A549 treated with AZD2906 at 1 μM for 4 hours (cell line): Measurements from ENCODE around the gene TNNC2. TPM values are rescaled to one million over a fixed set of nuclear protein-coding genes. Genes with fewer than 3 reads are reported as not detected.

Source experiments
- total RNA-seq: library from RNA; stranded (reverse); fragments of 200-300 nt; extraction: Qiagen RNA extraction; gene quantifications from 5 replicates; pipeline ENCODE4 v1.2.3, GENCODE V29; 2022

Gene TNNC2
- total RNA-seq, result 0.13 to 0.26 TPM (median 0.25 TPM) in 3 of 5 replicates, not detected in the others

GRCh38 chr20:45827030-45827652 lies at the start of gene TNNC2:
Gene TNNC2 (minus strand): TSS chr20:45827312. CDS start chr20:45827248, 64 bp downstream.

GRCh38 chr20:45857114-45857881 lies 30.2 kb upstream of the TNNC2 start, which contains the start of the genes ACOT8 and ZSWIM3:
Gene ACOT8 (minus strand): TSS chr20:45857392. CDS start chr20:45857315, 77 bp downstream.
Gene ZSWIM3 (plus strand): TSS chr20:45857614. CDS start chr20:45857826, 212 bp downstream.

GRCh38 chr20:45833030-45833882 lies 6.1 kb upstream of the TNNC2 start, which contains the start of gene SNX21:
Gene SNX21 (plus strand): TSS chr20:45833799. CDS start chr20:45833920, 121 bp downstream.

GRCh38 chr20:45812157-45813005 lies 14.7 kb downstream of the TNNC2 start, which contains the start of gene UBE2C:
Gene UBE2C (plus strand): TSS chr20:45812644. CDS start chr20:45812696, 52 bp downstream.

Other genes starting within 250 kb of the TNNC2 start
- not detected in 5 replicates for gene WFDC8, start 248.0 kb downstream of the TNNC2 start, total RNA-seq
- gene WFDC10A, start 197.6 kb downstream of the TNNC2 start, total RNA-seq, result not detected in 5 replicates
- gene WFDC9, start 196.0 kb downstream of the TNNC2 start, total RNA-seq, result not detected in 5 replicates
- not detected in 5 replicates for gene WFDC11, start 157.1 kb downstream of the TNNC2 start, total RNA-seq
- not detected in 5 replicates for gene WFDC13, start 125.3 kb downstream of the TNNC2 start, total RNA-seq
- gene WFDC10B, start 122.3 kb downstream of the TNNC2 start, total RNA-seq, result not detected in 5 replicates
- gene SPINT4, start 105.0 kb downstream of the TNNC2 start, total RNA-seq, result not detected in 5 replicates
- not detected in 5 replicates for gene WFDC3, start 35.4 kb downstream of the TNNC2 start, total RNA-seq
- gene DNTTIP1, start 35.4 kb downstream of the TNNC2 start, total RNA-seq, result 30.2 to 35.8 TPM (median 35.2 TPM) in 5 replicates
- gene UBE2C, start 14.7 kb downstream of the TNNC2 start, total RNA-seq, result 217 to 241 TPM (median 229 TPM) in 5 replicates
- 8.7 to 10.8 TPM (median 10.1 TPM) in 5 replicates for gene SNX21, start 6.5 kb upstream of the TNNC2 start, total RNA-seq
- 18.1 to 21.1 TPM (median 18.5 TPM) in 5 replicates for gene ACOT8, start 30.1 kb upstream of the TNNC2 start, total RNA-seq
- 1.6 to 2.2 TPM (median 1.7 TPM) in 5 replicates for gene ZSWIM3, start 30.3 kb upstream of the TNNC2 start, total RNA-seq
- 4.9 to 5.9 TPM (median 5.8 TPM) in 5 replicates for gene ZSWIM1, start 53.9 kb upstream of the TNNC2 start, total RNA-seq
- gene SPATA25, start 60.3 kb upstream of the TNNC2 start, total RNA-seq, result 0.23 to 0.48 TPM (median 0.30 TPM) in 5 replicates
- gene NEURL2, start 63.9 kb upstream of the TNNC2 start, total RNA-seq, result 0.61 to 1.1 TPM (median 0.96 TPM) in 5 replicates
- 91.5 to 122 TPM (median 109 TPM) in 5 replicates for gene CTSA, start 64.0 kb upstream of the TNNC2 start, total RNA-seq
- gene PLTP, start 84.8 kb upstream of the TNNC2 start, total RNA-seq, result 1.4 to 2.0 TPM (median 1.7 TPM) in 5 replicates
- 28.6 to 37.2 TPM (median 33.6 TPM) in 5 replicates for gene PCIF1, start 107.4 kb upstream of the TNNC2 start, total RNA-seq
- 6.6 to 9.5 TPM (median 8.6 TPM) in 5 replicates for gene ZNF335, start 144.9 kb upstream of the TNNC2 start, total RNA-seq
- 0.19 to 0.52 TPM (median 0.44 TPM) in 5 replicates for gene MMP9, start 181.6 kb upstream of the TNNC2 start, total RNA-seq
- 10.9 to 19.3 TPM (median 13.7 TPM) in 5 replicates for gene SLC12A5, start 201.9 kb upstream of the TNNC2 start, total RNA-seq